ENCODE results near the gene CEACAM6. TPM values are rescaled to one million over a fixed set of nuclear protein-coding genes. Genes with fewer than 3 reads are reported as not detected.

The CEACAM6 gene
- total and polyA plus RNA-seq, 9 of the 15 experiments (the other 6 are each of a cell fraction or from before 2014, with no cell fraction given): 0.24 TPM; not detected in 8

GRCh38 chr19:41811981-41812380 is 56.7 kb downstream of the CEACAM6 start:
- Histone ChIP-seq H4K20me1 (replicated peaks; ENCODE audit: control insufficient read depth, insufficient read depth, low read length) (peaks cover 3% of the 10 kb centered on the region; the same call in 1 of the 2 replicates), H2AFZ (ENCODE audit: low read depth, low read length) (no peak overlapping the region), H3K9me3 (replicated peaks; ENCODE audit: control insufficient read depth, insufficient read depth, low read depth, low read length) (no peaks in the 10 kb centered on the region), H3K4me3 (no peak overlapping the region), H3K36me3 (ENCODE audit: control insufficient read depth, insufficient read depth, low read length) (no peaks in the 10 kb centered on the region), H3K4me2 (ENCODE audit: insufficient read depth, low read length) (no peak overlapping the region), H3K79me2 (ENCODE audit: control insufficient read depth, insufficient read depth, low read length) (no peaks in the 10 kb centered on the region), H3K27ac (ENCODE audit: extremely low read depth, low read depth, low read length) (no peak overlapping the region), H3K9ac (ENCODE audit: insufficient read depth in 1 of 2, low read depth in 2 of 2, low read length in 2 of 2) (no peak overlapping the region), H3K27me3 (ENCODE audit: control insufficient read depth in 2 of 2, insufficient read depth in 2 of 2, low read length in 2 of 2) (peaks cover 2 to 35% of the 10 kb centered on the region in 2 experiments; a peak in 3 of 5 replicates), H3K9me1 (ENCODE audit: control insufficient read depth, insufficient read depth, low read length) (no peaks in the 10 kb centered on the region), H3K4me1 (replicated peaks in 1 of 2; ENCODE audit: control insufficient read depth in 2 of 2, insufficient read depth in 2 of 2, low read length in 2 of 2) (no peaks in the 10 kb centered on the region)
- intact Hi-C loops (cut with micrococcal nuclease) (no loop called here), in situ Hi-C loops (cut with MboI) (no loop called here)
- no peak for ATAC-seq
- no peak for FAIRE-seq
- no peak for DNase-seq (ENCODE audit: extremely low read depth in 1 of 4, low spot score in 3 of 4)
- ChIA-PET CTCF (ENCODE audit: low intra/inter-chr PET ratio) (no interaction called here), POLR2A (no interaction called here)
- no TSS peak for BruUV-seq (replicated peaks)
- 0% methylated on average over 3 of the region's 3 CpGs for WGBS (ENCODE audit: insufficient coverage, low coverage, missing lambda C conversion rate)
- TF ChIP-seq ZFX (CRISPR knock-in tag; IDR thresholded peaks at IDR 0.05): no peak
- TF ChIP-seq ZBTB11 (CRISPR knock-in tag; IDR thresholded peaks at IDR 0.05): no peak
- no peak for TF ChIP-seq PCBP2 (IDR thresholded peaks at IDR 0.05; ENCODE audit: low read depth, low read length, poor library complexity, severe bottlenecking)
- TF ChIP-seq DACH1 (IDR thresholded peaks at IDR 0.05; ENCODE audit: partially characterized antibody): no peak
- TF ChIP-seq ZFP91 (CRISPR knock-in tag; IDR thresholded peaks at IDR 0.05): no peak
- no peak for TF ChIP-seq CBFB (CRISPR knock-in tag; IDR thresholded peaks at IDR 0.05)
- no peak for TF ChIP-seq KLF6 (CRISPR knock-in tag; IDR thresholded peaks at IDR 0.05; ENCODE audit: borderline replicate concordance)
- TF ChIP-seq STAT6 (CRISPR knock-in tag; IDR thresholded peaks at IDR 0.05): no peak
- no peak for TF ChIP-seq TSHZ1 (CRISPR knock-in tag; IDR thresholded peaks at IDR 0.05)
- TF ChIP-seq ZNF436 (CRISPR knock-in tag; IDR thresholded peaks at IDR 0.05): no peak
- TF ChIP-seq ARHGAP35 (IDR thresholded peaks at IDR 0.05; ENCODE audit: partially characterized antibody): no peak
